B cell (primary cell): ENCODE results near the gene PPP2R5D.

ENCODE experiments used
- CTCF ChIP-seq: fragments of 200-600 bp; IDR thresholded peaks from one replicate; pipeline ENCODE4 v1.8.0; 2022; ENCODE audit warnings: antibody characterized with exemption, mild to moderate bottlenecking
- EZH2 ChIP-seq: IDR thresholded peaks from 2 replicates; pipeline ENCODE4 v1.6.1; 2012; ENCODE audit warnings: borderline replicate concordance, low read depth, mild to moderate bottlenecking, moderate library complexity, low read length; ENCODE audit not compliant: insufficient read depth, poor library complexity, severe bottlenecking

GRCh38 chr6:43055966-43056365 lies 71.6 kb downstream of the PPP2R5D start:
- TF ChIP-seq CTCF (no peak), EZH2 (no peak)
